Measurements from ENCODE around the gene ANKRD29. TPM values are rescaled to one million over a fixed set of nuclear protein-coding genes. Genes with fewer than 3 reads are reported as not detected.
A peak's percentile ranks its signal among the peaks of the same experiment; 100 is the strongest.
"Not testable (repeated sequence)": the region's sequence is repeated elsewhere in the genome, so short reads cannot be mapped to it uniquely, and the experiment has no call there.

ANKRD29 gene
- total RNA-seq, 2 experiments from 2014 or later = not detected

GRCh38 chr18:23583071-23583865 lies 79.4 kb downstream of the ANKRD29 start:
- ChIA-PET CTCF (interaction anchor here (1.3 kb wide), 1 partner anchor 11 kb away, joined by 3 read pairs; no protein-coding TSS in a partner anchor), POLR2A (no interaction called here)
- H3K36me3 Mint-ChIP-seq (ENCODE audit: low read depth) = peaks cover 11% of the 10 kb centered on the region
- H3K27ac Mint-ChIP-seq = no peak overlapping the region
- H3K4me3 Mint-ChIP-seq = no peak overlapping the region
- no peaks in the 10 kb centered on the region for H3K27me3 Mint-ChIP-seq
- ATAC-seq (no peak), DNase-seq (no peak)
- TF ChIP-seq CTCF (IDR thresholded peaks at IDR 0.05) = no peak
- H3K4me1 Mint-ChIP-seq (ENCODE audit: low read depth) = peaks cover 52% of the 10 kb centered on the region
- intact Hi-C loops (cut with micrococcal nuclease) = no loop called here
- H3K9me3 Mint-ChIP-seq = no peaks in the 10 kb centered on the region

- H3K4me1 Mint-ChIP-seq (ENCODE audit: low read depth) = peaks cover 52% of the 10 kb centered on the region
- ChIA-PET CTCF (interaction anchor here (1.3 to 2.4 kb wide), 3 partner anchors 65 to 83 kb away, joined by 3 to 10 read pairs (median 8); no protein-coding TSS in a partner anchor), POLR2A (interaction anchor here (1.1 to 1.8 kb wide), 2 partner anchors 9 to 78 kb away, joined by 3 to 5 read pairs; partner anchors contain the start of gene RMC1)
- H3K36me3 Mint-ChIP-seq (ENCODE audit: low read depth) = peaks cover 17% of the 10 kb centered on the region
- TF ChIP-seq CTCF (IDR thresholded peaks at IDR 0.05) = no peak
- no peak overlapping the region for H3K4me3 Mint-ChIP-seq
- DNase-seq = no peak
- H3K27ac Mint-ChIP-seq = no peak overlapping the region
- intact Hi-C loops (cut with micrococcal nuclease) = no loop called here
- no peaks in the 10 kb centered on the region for H3K9me3 Mint-ChIP-seq
- no peaks in the 10 kb centered on the region for H3K27me3 Mint-ChIP-seq
- ATAC-seq = no peak
These were observed 81.9 kb downstream of the ANKRD29 start for GRCh38 chr18:23580677-23581367.

GRCh38 chr18:23578891-23579653 lies 83.6 kb downstream of the ANKRD29 start:
- intact Hi-C loops (cut with micrococcal nuclease) = no loop called here
- Mint-ChIP-seq H3K27ac (peak overlapping the region; percentile 50), H3K36me3 (ENCODE audit: low read depth) (peaks cover 15% of the 10 kb centered on the region), H3K4me1 (ENCODE audit: low read depth) (peaks cover 57% of the 10 kb centered on the region), H3K4me3 (no peak overlapping the region), H3K9me3 (no peaks in the 10 kb centered on the region), H3K27me3 (no peaks in the 10 kb centered on the region)
- DNase-seq (no peak), ATAC-seq (no peak)
- ChIA-PET POLR2A (interaction anchor here (0.6 kb wide), 1 partner anchor 53 kb away, joined by 4 read pairs; no protein-coding TSS in a partner anchor), CTCF (interaction anchor here (0.7 to 1.9 kb wide), 3 partner anchors 63 to 124 kb away, joined by 3 to 4 read pairs (median 4); no protein-coding TSS in a partner anchor)
- no peak for TF ChIP-seq CTCF (IDR thresholded peaks at IDR 0.05)

GRCh38 chr18:23578067-23578701 lies 84.5 kb downstream of the ANKRD29 start:
- ChIA-PET POLR2A (interaction anchor here (0.6 kb wide), 1 partner anchor 54 kb away, joined by 4 read pairs; no protein-coding TSS in a partner anchor), CTCF (interaction anchor here (1.9 kb wide), 1 partner anchor 62 kb away, joined by 4 read pairs; no protein-coding TSS in a partner anchor)
- H3K36me3 Mint-ChIP-seq (ENCODE audit: low read depth) = peaks cover 14% of the 10 kb centered on the region
- H3K27ac Mint-ChIP-seq = peak overlapping the region; percentile 50
- H3K4me1 Mint-ChIP-seq (ENCODE audit: low read depth) = peaks cover 57% of the 10 kb centered on the region
- DNase-seq (no peak), ATAC-seq (no peak)
- TF ChIP-seq CTCF (IDR thresholded peaks at IDR 0.05) = no peak
- intact Hi-C loops (cut with micrococcal nuclease) = no loop called here
- H3K4me3 Mint-ChIP-seq = no peak overlapping the region
- no peaks in the 10 kb centered on the region for H3K9me3 Mint-ChIP-seq
- no peaks in the 10 kb centered on the region for H3K27me3 Mint-ChIP-seq

- H3K4me1 Mint-ChIP-seq (ENCODE audit: low read depth) = peaks cover 58% of the 10 kb centered on the region
- POLR2A ChIA-PET; H3K27me3 Mint-ChIP-seq; intact Hi-C loops (cut with micrococcal nuclease); H3K9me3 Mint-ChIP-seq; CTCF ChIA-PET; ATAC-seq; DNase-seq; H3K4me3 Mint-ChIP-seq; H3K27ac Mint-ChIP-seq: not testable (repeated sequence)
- H3K36me3 Mint-ChIP-seq (ENCODE audit: low read depth) = peaks cover 11% of the 10 kb centered on the region
These were observed 85.2 kb downstream of the ANKRD29 start for GRCh38 chr18:23577521-23577920.
